Measurements from ENCODE around the gene GLT6D1.
"Not testable (repeated sequence)": the region's sequence is repeated elsewhere in the genome, so short reads cannot be mapped to it uniquely, and the experiment has no call there.

Gene GLT6D1

GRCh38 chr9:135639196-135639595 is at the start of gene GLT6D1:
TSS of gene GLT6D1 (minus strand) at chr9:135639540. CDS start at chr9:135639187, 353 bp downstream.
- DNase-seq, result no peak

GRCh38 chr9:135689011-135689410 is 49.7 kb upstream of the GLT6D1 start:
- DNase-seq, result no peak

DNA sequence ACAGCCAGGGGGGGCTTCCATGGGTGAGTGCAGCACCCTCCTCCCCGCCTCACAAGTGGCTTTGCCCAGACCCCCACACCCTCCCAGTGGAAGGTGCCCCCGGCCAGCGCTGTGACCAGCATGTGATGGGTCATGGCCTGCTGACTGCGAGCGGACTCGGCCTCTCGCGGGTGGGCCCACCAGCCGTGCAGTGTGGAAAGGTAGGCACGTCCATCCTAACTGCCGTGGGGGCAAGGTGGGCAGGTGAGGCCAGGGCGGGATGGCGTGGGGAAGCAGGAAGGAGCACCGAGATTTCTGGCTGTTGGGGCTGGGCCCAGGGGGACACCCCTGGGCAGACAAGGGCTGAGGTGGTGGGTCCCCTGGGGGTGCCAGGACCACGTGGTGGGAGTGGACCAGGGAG is 47.9 kb upstream of the GLT6D1 start:
- no peak for DNase-seq

DNA sequence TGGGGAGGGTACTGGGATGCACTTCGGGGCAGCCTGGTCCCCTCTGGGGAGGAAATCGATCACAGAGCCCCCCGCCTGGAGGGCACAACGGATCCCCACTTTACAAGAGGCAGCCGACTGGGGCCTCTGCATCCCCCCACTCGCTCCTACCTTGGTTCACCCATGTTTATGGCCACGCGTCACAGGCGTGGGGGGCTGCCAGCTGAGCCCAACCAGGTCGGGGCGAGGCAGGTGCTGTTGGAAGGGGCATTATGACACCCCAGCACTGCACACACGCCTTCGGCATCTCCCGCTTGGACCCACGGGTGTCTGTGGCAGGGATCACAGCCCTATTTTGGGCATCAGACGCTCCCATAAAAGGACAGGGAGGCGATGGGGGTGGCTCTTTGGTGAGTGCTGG is 45.4 kb upstream of the GLT6D1 start:
- no peak for DNase-seq

DNA sequence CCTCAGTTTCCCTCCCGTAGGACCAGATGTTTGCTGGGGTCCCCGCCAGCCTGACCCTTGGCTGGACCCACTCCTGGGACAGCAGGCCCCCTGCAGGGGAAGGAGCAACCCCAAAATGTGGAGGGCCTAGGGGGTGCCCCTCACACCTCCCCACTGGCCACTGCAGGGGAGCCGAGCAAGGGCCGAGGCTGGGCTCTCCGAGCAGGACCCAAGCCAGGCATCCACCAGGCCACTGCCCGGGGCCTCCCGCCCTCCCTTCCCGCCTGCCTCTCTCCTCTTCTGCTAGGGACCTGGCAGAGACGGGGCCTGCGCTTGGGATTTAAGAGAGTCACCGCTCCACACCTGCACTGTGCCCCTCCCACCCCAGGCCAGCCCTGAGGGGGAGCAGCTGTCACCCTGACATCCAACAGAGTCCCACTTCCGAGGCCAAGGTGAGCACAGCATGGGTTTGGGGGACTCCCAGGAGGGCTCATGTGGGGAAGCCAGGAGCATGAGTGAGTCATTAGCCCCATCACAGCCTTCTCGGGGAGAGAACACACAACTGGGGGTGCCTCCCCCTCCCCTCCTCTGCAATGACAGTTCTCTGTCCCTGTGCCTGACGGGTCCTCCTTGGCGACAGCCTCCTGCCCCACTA is 44.2 kb upstream of the GLT6D1 start:
- no peak for DNase-seq

GRCh38 chr9:135681161-135681560 is 41.8 kb upstream of the GLT6D1 start:
- no peak for DNase-seq

DNA sequence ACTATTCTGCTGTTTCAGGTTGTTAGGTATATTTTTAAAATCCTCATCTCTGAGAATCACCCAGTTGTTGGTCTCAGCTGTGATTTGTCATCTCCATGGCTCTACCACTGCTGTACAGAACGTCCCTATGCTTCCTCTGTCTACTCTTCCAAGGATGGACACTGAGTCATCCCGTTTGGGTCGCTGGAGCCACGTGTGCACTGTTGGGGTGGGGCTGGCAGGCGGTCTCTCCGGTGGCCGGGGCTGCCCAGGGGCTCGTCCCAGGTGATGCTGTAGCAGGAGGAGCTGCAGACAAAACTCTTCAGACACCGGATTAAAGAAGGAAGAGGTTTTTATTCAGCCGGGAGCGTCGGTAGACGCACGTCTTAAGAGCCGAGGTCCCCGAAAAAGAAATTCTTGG is 40.7 kb upstream of the GLT6D1 start:
- DNase-seq, result no peak

- DNase-seq, result no peak
These were observed 39.1 kb upstream of the GLT6D1 start for GRCh38 chr9:135678236-135679017.

DNA sequence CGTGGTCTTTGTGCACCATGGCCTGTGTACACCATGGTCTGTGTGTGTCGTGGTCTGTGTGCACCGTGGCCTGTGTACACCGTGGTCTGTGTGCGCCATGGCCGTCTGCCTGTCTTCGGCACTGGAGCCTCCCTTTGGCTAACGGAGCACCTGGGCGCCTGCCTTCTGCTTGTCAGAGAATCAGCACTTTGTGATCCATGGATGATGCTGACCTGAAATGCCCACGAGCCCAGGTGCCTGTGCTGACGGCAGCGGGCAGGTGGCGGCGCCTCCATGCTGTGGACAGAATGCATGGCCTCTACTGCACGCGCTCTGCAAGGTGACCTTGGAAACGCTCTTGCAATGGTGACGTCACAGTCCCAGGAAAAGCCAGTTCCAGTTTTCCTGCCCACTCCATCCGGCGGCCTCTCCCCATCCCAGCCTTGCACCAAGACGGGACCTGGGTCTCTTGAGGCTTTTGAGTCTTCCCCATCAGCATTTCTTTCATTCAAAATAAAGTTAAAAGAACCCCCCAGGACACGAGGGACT is 38.4 kb upstream of the GLT6D1 start:
- no peak for DNase-seq

DNA sequence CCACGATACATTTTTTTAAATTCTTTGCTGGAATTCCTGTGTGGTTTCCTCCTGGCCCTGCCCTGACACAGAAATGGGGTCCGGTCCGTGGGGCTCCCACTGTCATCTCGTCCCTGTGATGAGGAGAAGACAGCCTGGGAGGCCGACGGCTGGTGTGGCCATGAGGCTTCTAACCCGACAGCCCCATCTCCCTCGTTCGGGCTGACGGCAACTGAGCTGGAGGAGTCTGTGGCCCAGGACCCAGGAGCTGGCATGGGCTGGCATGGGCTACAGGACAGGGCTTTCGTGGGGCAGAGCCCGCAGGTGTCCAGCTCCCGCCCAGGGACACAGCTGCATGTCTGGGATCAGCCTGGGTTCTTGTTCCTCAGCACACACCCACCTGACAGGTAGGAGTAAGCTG is 37.6 kb upstream of the GLT6D1 start:
- DNase-seq, result no peak

GRCh38 chr9:135674977-135675376 is 35.6 kb upstream of the GLT6D1 start:
- no peak for DNase-seq

GRCh38 chr9:135673941-135674340 is 34.6 kb upstream of the GLT6D1 start:
- no peak for DNase-seq

DNA sequence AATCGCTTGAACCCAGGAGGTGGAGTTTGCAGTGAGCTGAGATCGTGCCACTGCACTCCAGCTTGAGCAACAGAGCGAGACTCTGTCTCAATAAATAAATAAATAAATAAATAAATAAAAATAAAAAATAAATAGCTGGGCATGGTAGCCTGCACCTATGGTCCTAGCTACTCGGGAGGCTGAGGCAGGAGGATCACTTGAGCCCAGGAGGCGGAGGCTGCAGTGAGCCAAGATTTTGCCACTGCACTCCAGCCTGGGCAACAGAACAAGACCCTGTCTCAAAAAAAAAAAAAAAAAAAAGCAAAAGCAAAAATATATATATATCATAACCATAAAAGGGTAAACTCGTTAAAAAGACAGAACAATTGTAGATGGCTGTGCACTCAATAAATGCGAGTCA is 33.4 kb upstream of the GLT6D1 start:
- not testable (repeated sequence) for DNase-seq

GRCh38 chr9:135671591-135672041 is 32.3 kb upstream of the GLT6D1 start:
- DNase-seq, result peak; percentile 11

DNA sequence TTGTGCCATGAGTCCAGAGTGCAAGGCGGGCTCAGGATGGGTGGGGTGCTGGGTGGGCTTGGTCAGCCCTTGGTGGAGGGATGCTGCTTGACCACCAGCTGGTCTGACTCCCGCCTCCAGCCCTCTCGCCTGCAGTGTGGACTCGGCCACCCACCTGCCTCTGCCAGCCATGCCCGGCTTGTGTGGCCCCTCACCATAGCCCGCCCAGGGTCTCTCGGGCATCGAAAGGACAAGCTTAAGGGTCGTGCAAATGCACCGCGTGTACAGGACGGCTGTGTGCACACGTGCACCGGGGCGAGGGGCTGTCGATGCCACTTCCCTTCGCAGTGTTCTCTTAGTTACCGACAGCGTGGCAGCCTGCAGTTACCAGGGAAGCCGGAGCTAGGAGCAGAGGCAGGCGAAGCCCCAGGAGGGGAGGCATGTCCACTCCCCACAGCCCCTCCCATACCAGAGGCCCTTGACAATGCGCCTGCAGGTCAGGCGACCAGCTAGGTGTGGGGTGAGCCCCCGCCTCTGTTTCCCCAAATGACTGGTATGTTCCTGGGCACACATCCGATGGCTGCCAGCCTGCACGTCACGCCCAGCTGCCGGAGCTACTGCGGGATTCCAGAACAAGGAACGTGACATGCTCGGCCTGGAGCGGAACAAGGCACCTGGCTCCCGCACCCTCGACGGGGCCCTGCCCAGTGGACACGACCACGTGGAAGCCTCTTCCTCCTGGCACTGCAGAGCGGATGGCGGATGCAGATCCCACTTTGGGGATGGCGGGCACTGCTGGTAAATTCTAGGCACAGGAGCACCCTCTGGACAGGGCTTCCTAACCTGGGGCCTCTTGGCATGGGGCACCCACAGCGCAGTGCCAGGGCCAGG is 31.6 kb upstream of the GLT6D1 start:
- DNase-seq, result no peak

DNA sequence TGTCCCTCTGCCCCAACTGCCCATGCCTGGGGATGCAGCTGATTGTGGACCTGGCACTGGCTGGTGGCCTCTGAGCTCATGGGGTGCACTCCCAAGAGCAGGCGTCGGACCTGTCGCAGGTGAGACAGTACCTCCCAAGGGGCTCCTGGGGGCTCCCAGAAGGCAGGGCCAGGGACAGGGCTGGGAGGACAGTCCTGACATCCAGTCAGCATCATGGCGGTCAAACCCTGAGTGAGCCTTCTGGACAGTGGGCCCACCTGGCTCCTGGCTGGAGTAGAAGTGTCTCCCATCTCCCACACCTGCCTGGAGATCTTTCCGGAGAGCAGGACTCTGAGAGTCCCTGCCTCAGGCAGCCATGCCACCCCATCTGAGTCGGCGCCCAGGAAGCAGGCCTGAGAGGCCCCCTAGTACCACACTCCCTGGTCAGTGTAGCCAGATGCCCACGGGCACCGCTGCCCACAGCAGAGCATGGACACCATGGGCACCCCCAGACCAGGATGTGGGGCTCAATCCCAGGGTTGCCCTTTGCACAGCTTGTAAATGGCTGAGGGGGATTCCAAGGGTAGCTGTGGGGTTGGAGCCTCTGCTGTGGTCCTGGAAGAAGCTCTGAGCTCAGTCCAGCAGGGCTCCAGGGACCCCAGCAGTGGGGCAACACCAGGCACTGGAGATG is 30.4 kb upstream of the GLT6D1 start:
- no peak for DNase-seq

GRCh38 chr9:135669018-135669417 is 29.7 kb upstream of the GLT6D1 start:
- not testable (repeated sequence) for DNase-seq

- DNase-seq, result no peak
These were observed 28.2 kb upstream of the GLT6D1 start for GRCh38 chr9:135667463-135668001.

DNA sequence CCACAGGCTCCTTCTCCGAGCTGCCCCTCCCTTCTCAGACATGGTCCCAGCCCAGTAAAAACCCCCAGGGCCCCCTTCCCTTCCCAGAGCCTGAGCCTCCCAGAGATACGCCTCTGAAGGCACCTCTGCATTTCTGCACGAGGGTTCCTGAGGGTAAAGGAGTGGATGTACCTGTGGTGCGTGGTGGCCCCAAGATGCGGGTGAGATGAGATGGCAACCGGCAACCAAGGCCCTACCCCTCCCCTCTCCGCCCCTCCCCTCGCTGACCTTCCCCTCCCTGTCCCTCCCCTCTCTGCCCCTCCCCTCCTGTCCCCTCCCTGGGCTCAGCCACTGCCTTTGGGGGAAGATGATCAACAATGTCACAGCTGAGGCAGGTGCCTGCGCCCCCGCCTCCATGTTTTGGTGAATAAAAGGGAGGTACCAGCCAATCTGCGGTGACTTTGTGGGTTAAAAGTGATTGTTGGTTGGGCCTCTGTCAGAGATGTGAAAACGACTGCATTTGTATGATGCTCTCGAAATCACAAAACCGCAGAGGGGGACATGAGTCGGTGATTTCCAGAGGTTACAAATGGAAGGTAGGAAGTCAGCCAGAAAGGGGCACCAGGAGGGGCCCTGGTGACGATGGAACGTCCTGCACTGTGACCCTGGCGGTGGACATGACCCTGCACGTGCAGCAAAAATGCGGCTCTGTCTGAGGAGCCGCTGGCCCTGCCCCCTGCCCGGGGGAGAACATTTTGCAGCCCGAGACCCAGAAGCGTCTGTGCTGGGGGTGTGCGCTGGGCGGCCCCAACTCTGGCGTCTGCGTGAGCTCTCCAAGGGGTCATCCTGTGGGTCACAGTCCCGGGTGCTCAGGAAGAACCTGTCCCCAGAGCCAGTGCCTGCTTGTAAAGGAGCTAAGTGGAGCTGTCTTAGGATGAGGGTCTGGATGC is 27.5 kb upstream of the GLT6D1 start:
- DNase-seq, result no peak

DNA sequence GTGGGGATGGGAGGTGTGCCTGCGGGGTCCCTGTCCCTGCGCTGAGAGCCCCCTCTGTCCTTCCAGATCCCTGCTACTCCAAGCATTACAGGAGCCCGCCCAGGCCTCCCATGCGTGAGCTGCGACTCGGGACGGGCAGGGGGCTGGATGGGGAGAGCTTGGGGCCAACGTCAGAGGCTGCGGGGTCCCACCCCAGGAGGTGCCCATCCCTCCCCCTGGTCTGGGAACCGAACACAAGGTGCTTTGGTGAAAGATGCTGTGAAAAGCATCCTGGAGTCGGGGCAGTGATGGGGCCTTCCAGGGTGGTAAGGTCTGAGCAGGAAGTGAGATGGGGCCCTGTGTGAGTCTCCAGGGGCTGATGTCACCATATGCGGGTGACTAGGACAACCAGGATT is 26.5 kb upstream of the GLT6D1 start:
- DNase-seq, result no peak

Data from NCI-H82 (cell line).